BE2C (cell line): ENCODE data around the gene PARS2.

Experiments
- DNase-seq: peaks from one replicate; pipeline ENCODE4 v3.0.0-alpha.2; 2020
- H3K27me3 ChIP-seq: fragments of 250-450 bp; sonication (Bioruptor Pico); 2 replicates; pipeline ENCODE4 v1.5.1; 2020; ENCODE audit warnings: mild to moderate bottlenecking
- H3K36me3 ChIP-seq: fragments of 250-450 bp; sonication (Bioruptor Pico); 2 replicates; pipeline ENCODE4 v1.5.1; 2020; ENCODE audit warnings: mild to moderate bottlenecking
- H3K4me1 ChIP-seq: fragments of 250-450 bp; sonication (Bioruptor Pico); 2 replicates; pipeline ENCODE4 v1.5.1; 2020
- H3K4me3 ChIP-seq: 2 replicates; pipeline ENCODE4 v1.5.1; 2011; ENCODE audit warnings: low read depth, low read length
- H3K9me3 ChIP-seq: fragments of 250-450 bp; sonication (Bioruptor Pico); 2 replicates; pipeline ENCODE4 v1.5.1; 2020
- CTCF ChIP-seq: IDR thresholded peaks from 2 replicates; pipeline ENCODE4 v1.5.1; 2012; ENCODE audit warnings: mild to moderate bottlenecking, low read depth, low read length

PARS2 gene

GRCh38 chr1:54795841-54796468, 31.6 kb upstream of the PARS2 start:
- H3K4me1 ChIP-seq, result no peaks in the 10 kb centered on the region
- DNase-seq, result no peak
- H3K9me3 ChIP-seq, result no peaks in the 10 kb centered on the region
- no peaks in the 10 kb centered on the region for H3K27me3 ChIP-seq
- no peak for TF ChIP-seq CTCF
- no peaks in the 10 kb centered on the region for H3K36me3 ChIP-seq
- no peak overlapping the region for H3K4me3 ChIP-seq

GRCh38 chr1:54795356-54795665, 31.0 kb upstream of the PARS2 start:
- Histone ChIP-seq H3K36me3 (no peaks in the 10 kb centered on the region), H3K4me3 (no peak overlapping the region), H3K4me1 (no peaks in the 10 kb centered on the region), H3K27me3 (no peaks in the 10 kb centered on the region), H3K9me3 (no peaks in the 10 kb centered on the region)
- no peak for TF ChIP-seq CTCF
- DNase-seq, result no peak

GRCh38 chr1:54794451-54795355, 30.4 kb upstream of the PARS2 start:
- Histone ChIP-seq H3K4me1 (no peaks in the 10 kb centered on the region), H3K4me3 (no peak overlapping the region), H3K27me3 (no peaks in the 10 kb centered on the region), H3K9me3 (no peaks in the 10 kb centered on the region), H3K36me3 (no peaks in the 10 kb centered on the region)
- DNase-seq, result no peak
- no peak for TF ChIP-seq CTCF

GRCh38 chr1:54792686-54793282, 28.5 kb upstream of the PARS2 start:
- TF ChIP-seq CTCF, result no peak
- Histone ChIP-seq H3K27me3 (no peaks in the 10 kb centered on the region), H3K4me1 (no peaks in the 10 kb centered on the region), H3K4me3 (peak overlapping the region; percentile 16), H3K9me3 (no peaks in the 10 kb centered on the region), H3K36me3 (no peaks in the 10 kb centered on the region)
- peak; percentile 69 for DNase-seq

- H3K4me1 ChIP-seq, result no peaks in the 10 kb centered on the region
- peak; percentile 46 for DNase-seq
- no peaks in the 10 kb centered on the region for H3K36me3 ChIP-seq
- TF ChIP-seq CTCF, result peak; percentile 78
- no peaks in the 10 kb centered on the region for H3K9me3 ChIP-seq
- no peak overlapping the region for H3K4me3 ChIP-seq
- H3K27me3 ChIP-seq, result no peaks in the 10 kb centered on the region
Measured at GRCh38 chr1:54791880-54792522, 27.7 kb upstream of the PARS2 start.
